Nephron (organoid): ENCODE results near the gene PRRC2B.
A peak's percentile ranks its signal among the peaks of the same experiment; 100 is the strongest.

Experiments used
- H3K27ac Mint-ChIP-seq, 3 experiments: 2 replicates each; pipeline ENCODE4 v1.8.0; 2020; ENCODE audit warnings: mixed read lengths in 3 of 3, mild to moderate bottlenecking in 2 of 3, moderate library complexity in 1 of 3
- H3K27me3 Mint-ChIP-seq: 2 replicates; pipeline ENCODE4 v1.8.0; 2021; ENCODE audit warnings: low read depth, mild to moderate bottlenecking, moderate library complexity, mixed read lengths
- H3K36me3 Mint-ChIP-seq: 2 replicates; pipeline ENCODE4 v1.8.0; 2020; ENCODE audit warnings: low read depth, mixed read lengths
- H3K4me1 Mint-ChIP-seq: 2 replicates; pipeline ENCODE4 v1.8.0; 2020; ENCODE audit warnings: mixed read lengths
- H3K4me3 Mint-ChIP-seq, 3 experiments: 2 replicates each; pipeline ENCODE4 v1.8.0; 2020; ENCODE audit warnings: mild to moderate bottlenecking in 3 of 3, mixed read lengths in 3 of 3, moderate library complexity in 2 of 3
- H3K9me3 Mint-ChIP-seq: 2 replicates; pipeline ENCODE4 v1.8.0; 2020; ENCODE audit warnings: mixed read lengths
- TF ChIP-seq, protein P1 (sequence below), 3 experiments: fragments of 200-600 bp; sonication (generic); IDR thresholded peaks; one replicate each; pipeline ENCODE4 v1.5.0; 2021; ENCODE audit warnings: antibody characterized with exemption in 3 of 3; ENCODE audit not compliant: unreplicated experiment in 3 of 3

Gene PRRC2B

GRCh38 chr9:131418143-131419025, 24.5 kb downstream of the PRRC2B start:
- peak overlapping the region in 1 of 3 experiments; percentile 23 for H3K4me3 Mint-ChIP-seq
- peaks cover 54% of the 10 kb centered on the region for H3K36me3 Mint-ChIP-seq
- peaks cover 79% of the 10 kb centered on the region for H3K4me1 Mint-ChIP-seq
- peak overlapping the region; percentile 71 to 81 (median 71) for H3K27ac Mint-ChIP-seq
- TF ChIP-seq, protein P1, sequence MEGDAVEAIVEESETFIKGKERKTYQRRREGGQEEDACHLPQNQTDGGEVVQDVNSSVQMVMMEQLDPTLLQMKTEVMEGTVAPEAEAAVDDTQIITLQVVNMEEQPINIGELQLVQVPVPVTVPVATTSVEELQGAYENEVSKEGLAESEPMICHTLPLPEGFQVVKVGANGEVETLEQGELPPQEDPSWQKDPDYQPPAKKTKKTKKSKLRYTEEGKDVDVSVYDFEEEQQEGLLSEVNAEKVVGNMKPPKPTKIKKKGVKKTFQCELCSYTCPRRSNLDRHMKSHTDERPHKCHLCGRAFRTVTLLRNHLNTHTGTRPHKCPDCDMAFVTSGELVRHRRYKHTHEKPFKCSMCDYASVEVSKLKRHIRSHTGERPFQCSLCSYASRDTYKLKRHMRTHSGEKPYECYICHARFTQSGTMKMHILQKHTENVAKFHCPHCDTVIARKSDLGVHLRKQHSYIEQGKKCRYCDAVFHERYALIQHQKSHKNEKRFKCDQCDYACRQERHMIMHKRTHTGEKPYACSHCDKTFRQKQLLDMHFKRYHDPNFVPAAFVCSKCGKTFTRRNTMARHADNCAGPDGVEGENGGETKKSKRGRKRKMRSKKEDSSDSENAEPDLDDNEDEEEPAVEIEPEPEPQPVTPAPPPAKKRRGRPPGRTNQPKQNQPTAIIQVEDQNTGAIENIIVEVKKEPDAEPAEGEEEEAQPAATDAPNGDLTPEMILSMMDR (IDR thresholded peaks at IDR 0.05; ENCODE audit: unreplicated experiment in 3 of 3) = no peak
- H3K27me3 Mint-ChIP-seq = no peaks in the 10 kb centered on the region
- peaks cover 5% of the 10 kb centered on the region for H3K9me3 Mint-ChIP-seq

GRCh38 chr9:131419026-131419614, 25.2 kb downstream of the PRRC2B start:
- TF ChIP-seq, protein P1 (IDR thresholded peaks at IDR 0.05; ENCODE audit: unreplicated experiment in 3 of 3) = no peak
- peaks cover 47% of the 10 kb centered on the region for H3K36me3 Mint-ChIP-seq

GRCh38 chr9:131419716-131420115, 25.8 kb downstream of the PRRC2B start:
- Mint-ChIP-seq H3K4me3 (no peak overlapping the region), H3K27me3 (no peaks in the 10 kb centered on the region), H3K27ac (peak overlapping the region; percentile 16 to 81 (median 40)), H3K9me3 (no peaks in the 10 kb centered on the region), H3K4me1 (peaks cover 75% of the 10 kb centered on the region), H3K36me3 (peaks cover 44% of the 10 kb centered on the region)
- TF ChIP-seq, protein P1 (IDR thresholded peaks at IDR 0.05; ENCODE audit: unreplicated experiment in 3 of 3) = no peak

More at GRCh38 chr9:131419026-131419614, 25.2 kb downstream of the PRRC2B start:
- Mint-ChIP-seq H3K4me3 (no peak overlapping the region), H3K4me1 (peaks cover 78% of the 10 kb centered on the region), H3K27me3 (no peaks in the 10 kb centered on the region), H3K9me3 (peaks cover 3% of the 10 kb centered on the region), H3K27ac (peak overlapping the region; percentile 71 to 81 (median 71))

GRCh38 chr9:131420980-131421624, 27.2 kb downstream of the PRRC2B start:
- TF ChIP-seq, protein P1 (IDR thresholded peaks at IDR 0.05; ENCODE audit: unreplicated experiment in 3 of 3) = no peak
- H3K4me1 Mint-ChIP-seq = peaks cover 70% of the 10 kb centered on the region
- H3K36me3 Mint-ChIP-seq = peaks cover 37% of the 10 kb centered on the region
- peak overlapping the region in 1 of 3 experiments; percentile 11 for H3K4me3 Mint-ChIP-seq
- no peaks in the 10 kb centered on the region for H3K9me3 Mint-ChIP-seq
- peak overlapping the region; percentile 77 to 80 (median 78) for H3K27ac Mint-ChIP-seq
- H3K27me3 Mint-ChIP-seq = no peaks in the 10 kb centered on the region

DNA sequence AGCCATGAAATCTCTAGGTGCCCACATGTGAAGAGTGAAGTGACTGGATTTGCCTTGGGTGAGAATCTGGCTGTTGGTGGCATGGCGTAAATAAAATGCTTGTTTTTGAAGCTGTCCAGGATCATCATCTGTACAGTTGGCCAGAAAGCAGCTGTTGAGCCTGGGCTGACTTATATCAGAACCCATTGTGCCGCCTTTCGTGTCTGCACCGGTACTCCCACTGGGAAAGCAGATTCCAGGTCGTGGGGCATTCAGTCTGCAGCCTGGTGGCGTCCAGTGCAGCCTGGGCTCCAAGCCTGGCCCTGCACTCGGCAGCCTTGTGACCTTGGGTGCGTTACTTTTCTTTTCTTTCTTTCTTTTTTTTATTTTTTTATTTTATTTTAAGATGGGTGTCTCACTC, 27.8 kb downstream of the PRRC2B start:
- Mint-ChIP-seq H3K36me3 (peaks cover 36% of the 10 kb centered on the region), H3K27ac (peak overlapping the region; percentile 77 to 80 (median 78)), H3K27me3 (no peaks in the 10 kb centered on the region), H3K4me3 (peak overlapping the region in 1 of 3 experiments; percentile 11), H3K9me3 (no peaks in the 10 kb centered on the region), H3K4me1 (peaks cover 64% of the 10 kb centered on the region)
- TF ChIP-seq, protein P1 (IDR thresholded peaks at IDR 0.05; ENCODE audit: unreplicated experiment in 3 of 3) = no peak
